Left lobe of liver (tissue), 2 donors: Measurements from ENCODE around the gene MDH1B. TPM values are rescaled to one million over a fixed set of nuclear protein-coding genes. Genes with fewer than 3 reads are reported as not detected.
"Not testable (repeated sequence)": the region's sequence is repeated elsewhere in the genome, so short reads cannot be mapped to it uniquely, and the experiment has no call there.

Experiments used
- ATAC-seq: fragments of 200-7000 bp; cut with Tn5 transposase; one replicate; pipeline ENCODE4 v1.9.1; 2020; ENCODE audit warnings: mild to moderate bottlenecking, moderate library complexity
- DNase-seq: peaks from one replicate; pipeline ENCODE4 v3.0.0-alpha.2; 2020; ENCODE audit warnings: low spot score
- total RNA-seq: library from RNA; stranded (reverse); gene quantifications from one replicate; pipeline ENCODE4 v1.2.1, GENCODE V29; 2021
- donor health status: DM: no; HTN: no; CAD: no; lungs with moderate emphysema.
- donor health status: DM: no; HTN: yes; CAD: no.

Gene MDH1B
- 0.28 TPM for total RNA-seq

- ATAC-seq (peak; percentile 94), DNase-seq (peak; percentile 89)
These were observed at the start of gene MDH1B, which contains the start of gene FASTKD2 for GRCh38 chr2:206765242-206766056. MDH1B (minus strand) TSS chr2:206765328; CDS start chr2:206765271, 57 bp downstream. FASTKD2 (plus strand) TSS chr2:206765606; CDS start chr2:206766694, 1,088 bp downstream.

DNA sequence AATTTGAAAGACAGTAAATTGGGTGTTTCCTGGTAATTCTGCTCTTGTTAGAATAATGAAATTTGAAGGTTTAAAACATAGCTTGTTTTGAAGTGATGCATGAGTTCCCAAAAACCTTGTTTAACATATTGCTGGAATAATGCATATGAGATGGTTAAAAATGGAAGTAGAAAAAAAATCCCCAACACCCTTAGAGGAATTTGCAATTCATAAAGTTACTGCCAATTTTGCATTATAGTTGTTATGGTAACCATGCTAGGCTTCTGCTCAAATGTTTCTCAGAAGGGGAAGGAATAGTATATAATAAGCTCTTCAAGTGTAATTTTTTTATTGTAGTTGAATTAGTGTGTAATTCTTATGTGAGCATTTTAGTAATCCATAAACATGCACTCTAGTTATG is 49.4 kb upstream of the MDH1B start:
- ATAC-seq (no peak), DNase-seq (no peak)

DNA sequence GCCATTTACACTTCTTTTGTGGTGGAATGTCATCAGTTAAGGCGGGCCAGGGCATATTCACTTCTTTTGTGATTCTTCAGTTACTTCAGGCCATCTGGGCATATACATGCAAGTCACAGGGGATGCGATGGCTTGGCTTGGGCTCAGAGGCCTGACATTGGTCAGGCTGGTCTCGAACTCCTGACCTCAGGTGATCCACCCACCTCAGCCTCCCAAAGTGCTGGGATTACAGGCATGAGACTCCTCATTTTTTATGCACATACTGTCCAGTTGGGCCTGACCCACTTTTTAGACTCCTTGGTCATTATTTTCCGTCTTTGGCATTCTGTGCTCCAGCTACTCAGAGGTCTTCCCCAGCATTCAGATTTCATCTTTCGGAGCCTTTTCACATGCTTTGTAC is 47.3 kb upstream of the MDH1B start:
- DNase-seq, ATAC-seq: not testable (repeated sequence)

DNA sequence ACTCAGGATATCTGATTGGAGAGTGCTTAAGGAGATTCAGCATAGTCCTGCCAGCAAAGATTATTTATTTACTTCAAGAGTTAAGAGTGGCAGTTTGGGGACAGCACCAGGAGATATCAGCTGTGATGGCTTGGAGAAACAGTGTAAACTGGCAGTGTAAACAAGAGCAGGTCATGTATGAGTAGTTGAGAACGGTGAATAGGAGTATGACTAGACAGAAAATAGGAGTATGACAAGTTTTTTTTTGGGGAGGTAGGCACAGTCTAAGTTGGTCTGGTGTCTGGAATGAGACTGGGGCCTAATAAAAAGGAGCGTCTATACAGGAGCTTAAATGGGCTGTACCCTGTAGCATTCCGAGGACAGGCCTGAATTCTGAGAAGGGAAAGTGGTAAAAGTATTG is 42.5 kb upstream of the MDH1B start:
- DNase-seq, ATAC-seq: not testable (repeated sequence)

- DNase-seq (no peak), ATAC-seq (peak; percentile 60)
These were observed 40.9 kb upstream of the MDH1B start for GRCh38 chr2:206805887-206806607.

GRCh38 chr2:206804326-206804725 is 39.2 kb upstream of the MDH1B start:
- ATAC-seq (no peak), DNase-seq (no peak)

- DNase-seq (no peak), ATAC-seq (no peak)
These were observed 37.8 kb upstream of the MDH1B start for GRCh38 chr2:206802654-206803514.

- no peak for DNase-seq
- no peak for ATAC-seq
These were observed 36.5 kb upstream of the MDH1B start for GRCh38 chr2:206801418-206802189.

- peak; percentile 93 for ATAC-seq
- DNase-seq = peak; percentile 61
These were observed 35.6 kb upstream of the MDH1B start for GRCh38 chr2:206800506-206801417.

GRCh38 chr2:206799083-206799482 is 34.0 kb upstream of the MDH1B start:
- ATAC-seq (no peak), DNase-seq (no peak)

DNA sequence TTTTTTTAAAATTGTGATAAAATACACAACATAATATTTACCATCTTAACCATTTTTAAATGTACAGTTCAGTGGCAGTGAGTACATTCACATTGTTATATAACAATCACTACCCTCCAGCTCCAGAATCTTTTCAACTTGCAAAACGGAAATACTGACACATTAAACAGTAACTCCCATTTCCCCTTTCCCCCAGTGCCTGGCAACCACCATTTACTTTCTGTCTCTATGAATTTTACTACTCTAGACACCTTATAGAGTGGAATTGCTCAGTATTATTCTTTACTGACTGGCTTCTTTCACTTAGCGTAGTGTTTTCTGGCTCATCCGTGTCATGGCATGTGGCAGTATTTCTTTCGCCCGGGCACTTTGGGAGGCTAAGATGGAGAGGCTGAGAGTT is 32.9 kb upstream of the MDH1B start:
- no peak for DNase-seq
- no peak for ATAC-seq

GRCh38 chr2:206797376-206797775 is 32.2 kb upstream of the MDH1B start:
- no peak for DNase-seq
- ATAC-seq = peak; percentile 36

DNA sequence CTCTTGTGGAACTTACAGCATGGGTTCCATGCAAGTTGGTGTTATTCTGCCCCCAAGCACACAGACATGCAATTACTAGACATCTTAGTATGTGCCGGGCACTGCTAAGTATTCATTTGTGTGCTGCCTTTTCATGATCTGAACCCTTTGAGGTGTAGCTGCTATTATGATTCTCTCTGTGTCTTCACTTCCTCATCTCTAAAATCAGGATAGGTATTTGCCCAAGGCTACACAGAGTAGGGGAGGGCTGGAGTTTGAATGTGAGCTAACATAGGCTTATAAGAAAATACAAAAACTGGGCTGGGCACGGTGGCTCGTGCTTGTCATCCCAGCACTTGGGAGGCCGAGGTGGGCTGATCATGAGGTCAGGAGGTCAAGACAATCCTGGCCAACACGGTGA is 27.5 kb upstream of the MDH1B start:
- no peak for ATAC-seq
- no peak for DNase-seq

DNA sequence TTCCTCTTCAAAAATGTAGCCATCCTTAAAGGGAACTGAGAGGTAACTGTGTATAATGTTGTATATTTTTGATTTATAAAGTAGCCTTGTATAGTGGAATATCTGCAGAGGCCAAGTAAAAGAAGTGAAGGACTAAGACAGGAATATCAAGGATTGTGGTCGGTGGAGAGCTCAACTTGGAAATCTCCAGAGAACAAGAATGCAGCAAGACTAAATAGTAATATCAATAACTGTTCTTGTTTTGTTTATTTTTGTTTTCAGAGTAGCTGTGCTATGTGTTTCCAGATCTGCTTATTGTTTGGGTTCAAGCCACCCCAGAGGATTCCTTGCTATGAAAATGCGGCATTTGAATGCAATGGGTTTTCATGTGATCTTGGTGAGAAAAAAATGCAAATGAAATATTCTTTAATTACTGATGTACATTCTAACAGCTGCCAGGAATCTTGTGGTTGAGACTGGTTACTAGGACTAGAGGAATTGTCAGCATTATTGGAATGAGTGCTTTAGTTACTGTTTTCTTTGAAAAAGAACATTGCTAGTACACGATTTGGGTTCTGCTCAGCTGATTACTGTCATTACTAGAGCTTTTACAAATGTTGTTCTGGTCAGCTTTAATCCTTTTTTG is 25.3 kb upstream of the MDH1B start:
- ATAC-seq (no peak), DNase-seq (no peak)

GRCh38 chr2:206784559-206785353 is 19.6 kb upstream of the MDH1B start:
- ATAC-seq (no peak), DNase-seq (no peak)

DNA sequence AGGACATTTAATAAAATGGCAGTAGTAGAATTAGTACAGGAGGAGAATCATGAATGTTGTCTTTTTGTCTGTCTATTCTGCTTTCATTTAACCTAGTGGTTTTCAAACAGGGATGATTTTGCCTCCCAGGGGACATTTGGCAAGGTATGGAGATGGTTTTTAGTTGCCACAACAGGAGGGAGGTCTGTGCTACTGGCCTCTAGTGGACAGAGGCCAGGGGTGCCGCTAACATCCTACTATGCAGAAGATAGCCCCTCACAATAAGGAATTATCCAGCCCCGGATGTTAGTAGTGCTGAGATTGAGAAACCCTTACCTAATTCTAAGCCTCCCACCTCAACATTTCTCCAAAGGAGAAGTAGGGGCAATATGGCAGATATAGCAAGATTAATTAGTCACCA is 18.6 kb upstream of the MDH1B start:
- peak; percentile 60 for ATAC-seq
- DNase-seq = no peak

GRCh38 chr2:206780671-206781070 is 15.5 kb upstream of the MDH1B start:
- ATAC-seq (no peak), DNase-seq (no peak)

GRCh38 chr2:206776432-206776831 is 11.3 kb upstream of the MDH1B start:
- no peak for ATAC-seq
- no peak for DNase-seq
